ENCODE data around the gene INPP4B. TPM values are rescaled to one million over a fixed set of nuclear protein-coding genes. Genes with fewer than 3 reads are reported as not detected.

INPP4B gene
- total RNA-seq, 1 experiment from 2014 or later: 114 TPM

DNA sequence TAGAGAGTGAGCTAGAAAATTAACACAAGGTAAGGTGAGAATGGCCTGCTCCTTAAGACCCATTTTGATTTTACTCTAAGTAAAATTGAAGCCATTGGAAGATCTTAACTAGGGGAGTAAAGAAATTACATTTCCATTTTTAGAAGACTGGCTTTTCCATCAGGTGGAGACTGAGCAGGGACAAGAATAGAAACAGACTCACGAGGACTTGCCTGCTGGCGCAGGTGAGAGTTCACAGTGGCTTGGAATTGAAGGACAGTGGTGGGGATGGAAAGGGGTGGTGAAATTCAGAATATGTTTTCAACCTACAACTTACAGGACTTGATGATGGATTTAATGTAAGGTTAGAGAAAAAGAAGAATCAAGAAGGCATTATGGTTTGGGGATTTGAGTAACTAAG, 427.4 kb downstream of the INPP4B start:
- no peaks in the 10 kb centered on the region for H3K9me3 Mint-ChIP-seq (ENCODE audit: low read depth, unreplicated experiment)
- intact Hi-C loops (cut with micrococcal nuclease; ENCODE audit: unreplicated experiment): no loop called here
- peaks cover 45% of the 10 kb centered on the region for H3K36me3 Mint-ChIP-seq (ENCODE audit: insufficient read depth, unreplicated experiment)
- H3K4me1 Mint-ChIP-seq (ENCODE audit: low read depth, unreplicated experiment): peaks cover 55% of the 10 kb centered on the region
- DNase-seq: no peak
- no peaks in the 10 kb centered on the region for H3K27me3 Mint-ChIP-seq (ENCODE audit: unreplicated experiment)
- no TSS peak for BruUV-seq (replicated peaks)
- TF ChIP-seq, protein P1, sequence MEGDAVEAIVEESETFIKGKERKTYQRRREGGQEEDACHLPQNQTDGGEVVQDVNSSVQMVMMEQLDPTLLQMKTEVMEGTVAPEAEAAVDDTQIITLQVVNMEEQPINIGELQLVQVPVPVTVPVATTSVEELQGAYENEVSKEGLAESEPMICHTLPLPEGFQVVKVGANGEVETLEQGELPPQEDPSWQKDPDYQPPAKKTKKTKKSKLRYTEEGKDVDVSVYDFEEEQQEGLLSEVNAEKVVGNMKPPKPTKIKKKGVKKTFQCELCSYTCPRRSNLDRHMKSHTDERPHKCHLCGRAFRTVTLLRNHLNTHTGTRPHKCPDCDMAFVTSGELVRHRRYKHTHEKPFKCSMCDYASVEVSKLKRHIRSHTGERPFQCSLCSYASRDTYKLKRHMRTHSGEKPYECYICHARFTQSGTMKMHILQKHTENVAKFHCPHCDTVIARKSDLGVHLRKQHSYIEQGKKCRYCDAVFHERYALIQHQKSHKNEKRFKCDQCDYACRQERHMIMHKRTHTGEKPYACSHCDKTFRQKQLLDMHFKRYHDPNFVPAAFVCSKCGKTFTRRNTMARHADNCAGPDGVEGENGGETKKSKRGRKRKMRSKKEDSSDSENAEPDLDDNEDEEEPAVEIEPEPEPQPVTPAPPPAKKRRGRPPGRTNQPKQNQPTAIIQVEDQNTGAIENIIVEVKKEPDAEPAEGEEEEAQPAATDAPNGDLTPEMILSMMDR (IDR thresholded peaks at IDR 0.05; ENCODE audit: unreplicated experiment): no peak
- H3K27ac Mint-ChIP-seq (ENCODE audit: unreplicated experiment): peak overlapping the region; percentile 77
- H3K4me3 Mint-ChIP-seq (ENCODE audit: low read depth, unreplicated experiment): no peak overlapping the region
- CTCF ChIA-PET: no interaction called here

DNA sequence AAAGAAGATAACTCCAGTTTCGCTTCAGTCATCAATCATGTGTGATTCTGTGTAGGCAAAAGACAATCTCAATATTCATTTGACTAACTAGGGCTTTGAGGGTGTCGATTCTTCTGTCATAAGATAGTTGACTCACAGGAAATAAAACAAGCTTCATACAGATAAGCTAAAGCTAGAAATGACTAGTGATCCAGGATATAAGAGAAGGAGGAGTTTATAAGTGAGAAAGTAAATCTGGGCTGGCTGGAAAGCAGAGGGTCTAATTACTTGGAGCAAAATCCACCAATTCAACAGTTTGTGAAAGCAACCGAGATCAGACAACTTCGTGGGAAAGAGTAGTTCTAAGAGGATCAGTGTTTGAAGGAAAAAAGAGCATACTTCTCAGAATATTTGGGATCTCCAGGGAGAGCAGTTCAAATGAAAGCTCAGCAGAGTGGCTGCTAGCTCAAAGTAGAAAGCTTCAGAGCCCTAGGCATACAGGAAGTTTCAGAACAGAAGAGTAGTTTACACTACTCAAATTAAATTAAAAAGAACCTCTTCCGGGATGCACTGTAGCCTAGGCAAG, 429.3 kb downstream of the INPP4B start:
- Mint-ChIP-seq H3K9me3 (ENCODE audit: low read depth, unreplicated experiment) (no peaks in the 10 kb centered on the region), H3K36me3 (ENCODE audit: insufficient read depth, unreplicated experiment) (peaks cover 36% of the 10 kb centered on the region), H3K27me3 (ENCODE audit: unreplicated experiment) (no peaks in the 10 kb centered on the region), H3K27ac (ENCODE audit: unreplicated experiment) (peak overlapping the region; percentile 98), H3K4me1 (ENCODE audit: low read depth, unreplicated experiment) (peaks cover 64% of the 10 kb centered on the region), H3K4me3 (ENCODE audit: low read depth, unreplicated experiment) (peak overlapping the region; percentile 33)
- BruUV-seq (replicated peaks): TSS peak; percentile 91
- intact Hi-C loops (cut with micrococcal nuclease; ENCODE audit: unreplicated experiment): no loop called here
- no peak for DNase-seq
- TF ChIP-seq, protein P1 (IDR thresholded peaks at IDR 0.05; ENCODE audit: unreplicated experiment): no peak
- CTCF ChIA-PET: interaction anchor here (1.0 to 1.1 kb wide), 2 partner anchors 10 to 71 kb away, joined by 3 to 5 read pairs; no protein-coding TSS in a partner anchor

- peak overlapping the region; percentile 98 for H3K27ac Mint-ChIP-seq (ENCODE audit: unreplicated experiment)
- CTCF ChIA-PET: interaction anchor here (1.1 kb wide), 1 partner anchor 70 kb away, joined by 3 read pairs; no protein-coding TSS in a partner anchor
Measured at GRCh38 chr4:142416121-142416520, 430.0 kb downstream of the INPP4B start.

GRCh38 chr4:142414366-142414990, 431.6 kb downstream of the INPP4B start:
- DNase-seq: no peak
- intact Hi-C loops (cut with micrococcal nuclease; ENCODE audit: unreplicated experiment): no loop called here
- BruUV-seq (replicated peaks): no TSS peak
- Mint-ChIP-seq H3K4me1 (ENCODE audit: low read depth, unreplicated experiment) (peaks cover 43% of the 10 kb centered on the region), H3K36me3 (ENCODE audit: insufficient read depth, unreplicated experiment) (peaks cover 28% of the 10 kb centered on the region), H3K4me3 (ENCODE audit: low read depth, unreplicated experiment) (no peak overlapping the region), H3K27me3 (ENCODE audit: unreplicated experiment) (no peaks in the 10 kb centered on the region), H3K27ac (ENCODE audit: unreplicated experiment) (peak overlapping the region; percentile 86), H3K9me3 (ENCODE audit: low read depth, unreplicated experiment) (no peaks in the 10 kb centered on the region)
- TF ChIP-seq, protein P1 (IDR thresholded peaks at IDR 0.05; ENCODE audit: unreplicated experiment): no peak
- CTCF ChIA-PET: interaction anchor here (1.1 kb wide), 1 partner anchor 66 kb away, joined by 3 read pairs; no protein-coding TSS in a partner anchor

More at GRCh38 chr4:142416121-142416520, 430.0 kb downstream of the INPP4B start:
- Mint-ChIP-seq H3K27me3 (ENCODE audit: unreplicated experiment) (no peaks in the 10 kb centered on the region), H3K9me3 (ENCODE audit: low read depth, unreplicated experiment) (no peaks in the 10 kb centered on the region), H3K4me3 (ENCODE audit: low read depth, unreplicated experiment) (no peak overlapping the region), H3K36me3 (ENCODE audit: insufficient read depth, unreplicated experiment) (peaks cover 29% of the 10 kb centered on the region), H3K4me1 (ENCODE audit: low read depth, unreplicated experiment) (peaks cover 58% of the 10 kb centered on the region)
- DNase-seq: no peak
- intact Hi-C loops (cut with micrococcal nuclease; ENCODE audit: unreplicated experiment): no loop called here
- TF ChIP-seq, protein P1 (IDR thresholded peaks at IDR 0.05; ENCODE audit: unreplicated experiment): no peak
- no TSS peak for BruUV-seq (replicated peaks)
